Measurements from ENCODE around the gene MAPKAP1. TPM values are rescaled to one million over a fixed set of nuclear protein-coding genes. Genes with fewer than 3 reads are reported as not detected.

Gene MAPKAP1
- total RNA-seq, 1 donor from 2014 or later, result 80.0 TPM

DNA sequence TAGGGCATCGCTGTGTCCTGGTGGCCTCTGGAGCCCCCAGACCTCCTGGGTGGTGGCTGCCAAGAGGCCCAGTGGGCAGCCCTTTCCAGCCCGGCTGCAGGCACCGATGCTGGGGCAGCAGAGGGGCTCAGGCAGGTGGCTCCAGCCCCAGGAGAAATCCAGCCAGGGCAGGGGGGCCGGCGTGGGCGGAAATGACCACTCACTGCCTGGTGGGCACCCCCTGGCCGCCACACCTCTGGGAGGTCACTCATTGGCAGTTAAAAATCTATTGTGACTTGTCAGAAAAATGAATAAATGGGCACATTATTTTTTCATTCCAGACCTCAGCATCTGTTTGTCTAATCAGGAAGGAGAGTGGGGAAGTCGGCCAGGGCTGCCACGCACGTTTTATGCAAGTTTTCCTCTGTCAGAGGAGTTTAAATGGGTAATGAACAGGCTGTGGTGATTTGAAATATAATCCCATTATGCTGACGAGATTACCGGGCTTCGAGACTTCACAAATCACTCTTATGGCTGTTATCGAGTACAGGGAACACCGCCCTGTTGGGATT is 273.5 kb downstream of the MAPKAP1 start:
- no peak for DNase-seq (ENCODE audit: low spot score)

DNA sequence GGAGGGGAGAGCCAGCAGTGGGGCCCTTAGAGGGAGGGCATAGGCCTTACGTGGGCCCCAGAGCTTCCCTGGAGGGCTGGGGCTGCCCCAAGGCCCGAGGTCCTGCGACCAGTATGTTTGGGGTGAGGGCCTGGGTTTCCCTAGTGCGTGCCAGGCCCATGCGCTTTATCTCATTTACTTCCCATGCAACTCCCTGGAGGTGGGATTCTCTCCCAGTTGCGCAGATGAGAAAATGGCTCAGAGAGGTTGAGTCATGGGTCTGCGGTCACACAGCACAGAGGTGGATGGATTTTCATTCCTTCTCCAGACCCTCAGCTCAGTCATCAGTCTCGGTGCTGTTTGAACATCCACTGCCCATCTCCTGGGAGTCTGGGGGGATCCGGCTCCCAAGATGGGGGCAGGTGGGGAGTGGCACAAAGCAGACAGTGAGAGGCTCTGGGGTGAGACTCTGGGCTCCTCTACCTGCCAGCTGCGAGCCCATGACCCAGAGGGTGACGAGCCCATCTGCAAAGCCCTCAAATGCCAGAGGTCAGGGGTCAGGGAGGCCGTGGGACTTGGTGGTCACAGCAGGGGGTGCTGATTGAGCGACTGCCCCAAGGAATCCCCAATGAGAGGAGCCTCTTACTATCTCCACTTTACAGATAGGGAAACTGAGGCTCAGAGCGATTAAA is 274.2 kb downstream of the MAPKAP1 start:
- no peak for DNase-seq (ENCODE audit: low spot score)

DNA sequence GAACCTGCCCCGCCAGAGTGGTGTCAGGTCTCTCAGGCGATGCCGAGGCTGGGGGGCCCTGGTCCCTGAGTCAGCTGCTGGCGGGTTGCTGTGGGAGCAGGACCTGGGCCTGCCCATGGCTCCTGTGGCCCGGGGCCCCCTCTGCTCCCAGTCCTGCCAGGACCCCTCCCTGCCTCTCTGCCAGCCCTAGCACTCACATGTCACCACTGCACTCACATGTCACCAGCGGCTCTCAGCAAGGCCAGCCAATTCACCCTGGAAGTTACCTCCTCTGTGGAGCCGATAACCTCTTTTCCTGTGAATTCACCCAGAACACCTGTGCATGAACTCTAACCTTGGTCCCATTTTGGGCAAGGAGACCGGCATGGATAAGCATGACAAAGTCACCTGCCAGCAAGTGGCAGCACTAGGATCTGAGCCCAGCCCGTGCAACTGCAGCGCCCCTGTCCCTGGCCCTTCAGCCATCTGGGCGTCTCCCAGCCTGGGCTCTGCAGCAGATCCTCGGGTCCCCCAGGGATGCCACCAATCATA is 275.2 kb downstream of the MAPKAP1 start:
- DNase-seq (ENCODE audit: low spot score), result no peak

DNA sequence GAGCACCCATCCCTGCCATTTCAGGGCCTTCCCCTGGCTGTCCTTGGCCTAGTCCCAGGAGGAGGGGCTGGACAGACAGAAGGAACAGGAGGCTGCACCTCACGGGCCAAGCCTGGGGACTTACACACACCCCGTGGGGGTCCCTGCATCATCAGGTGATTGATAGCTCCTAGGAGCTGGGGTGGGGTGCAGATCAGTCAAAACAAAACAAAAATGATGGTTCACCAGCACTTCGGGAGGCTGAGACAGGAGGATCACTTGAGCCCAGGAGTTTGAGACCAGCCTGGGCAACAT is 276.0 kb downstream of the MAPKAP1 start:
- DNase-seq (ENCODE audit: low spot score), result no peak

DNA sequence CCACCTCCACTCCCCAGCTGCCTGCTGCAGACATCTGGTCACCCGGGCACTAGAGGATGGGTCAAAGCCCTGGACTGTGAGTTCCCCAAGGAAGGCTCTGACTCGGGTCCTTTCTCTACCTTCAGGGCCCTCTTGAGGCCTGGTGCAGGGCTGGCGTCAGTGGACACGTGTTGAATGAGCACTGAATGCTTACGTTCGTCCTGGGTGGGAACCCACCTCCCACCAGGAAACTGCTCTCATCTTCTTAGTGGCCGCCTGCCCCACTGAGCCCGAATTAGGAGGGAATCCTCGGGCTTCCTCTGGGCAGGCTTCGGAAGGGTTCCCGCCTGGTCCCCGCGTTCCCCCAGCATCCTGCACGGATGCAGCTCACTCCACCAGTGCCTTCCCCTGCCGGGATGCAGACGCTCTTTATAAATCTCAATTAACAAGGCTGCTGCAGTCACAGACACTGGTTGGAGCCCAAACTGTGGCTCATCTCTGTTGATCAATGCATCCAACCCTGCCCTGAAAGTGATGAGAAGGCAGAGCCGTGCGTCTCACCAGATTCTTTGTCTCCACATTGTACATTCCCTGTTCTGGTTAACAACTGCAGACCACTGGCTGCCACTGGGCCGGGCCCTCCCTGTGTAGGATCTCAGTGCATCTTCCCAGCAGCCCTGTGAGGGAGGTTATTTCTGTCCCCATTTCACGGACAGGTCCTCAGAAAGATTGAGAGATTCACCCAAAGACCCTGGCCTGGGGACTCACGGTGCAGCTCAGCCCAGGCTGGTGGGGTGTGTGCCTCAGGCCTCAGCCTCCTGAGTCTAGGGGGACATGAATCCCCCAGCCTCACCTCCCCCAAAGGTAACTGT is 276.6 kb downstream of the MAPKAP1 start:
- no peak for DNase-seq (ENCODE audit: low spot score)

DNA sequence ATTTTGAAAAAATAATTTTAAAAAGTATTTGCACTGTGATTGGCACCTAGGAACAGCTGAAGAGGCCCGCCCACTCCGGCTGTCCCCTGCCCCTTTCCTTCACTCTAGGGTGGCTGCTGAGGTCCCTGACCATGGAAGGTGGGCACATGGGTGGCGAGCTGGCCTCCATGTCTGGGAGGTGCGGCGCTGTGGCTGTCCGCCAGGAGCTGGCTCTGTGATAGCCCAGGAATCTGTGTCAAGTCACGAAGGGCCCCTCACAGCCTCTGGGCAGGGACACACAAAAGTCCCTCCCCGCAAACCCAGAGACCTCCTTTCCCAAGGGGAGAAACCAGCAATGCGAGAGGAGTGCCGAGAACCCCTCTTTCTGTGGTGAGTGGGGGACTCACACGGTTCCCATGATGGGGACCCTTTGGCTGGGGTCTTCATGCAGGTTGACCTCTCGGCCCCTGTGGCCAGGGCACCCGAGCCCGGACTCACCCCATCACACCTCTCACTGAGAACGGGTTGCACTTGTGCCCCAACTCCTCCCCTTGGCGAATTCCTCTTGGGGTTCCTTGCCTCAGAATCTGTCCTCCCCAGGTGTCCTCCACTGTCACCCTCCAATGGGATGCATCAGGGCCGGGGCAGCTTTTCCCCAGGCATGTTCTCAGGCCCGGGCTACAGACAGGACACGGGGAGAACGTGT is 277.4 kb downstream of the MAPKAP1 start:
- no peak for DNase-seq (ENCODE audit: low spot score)

DNA sequence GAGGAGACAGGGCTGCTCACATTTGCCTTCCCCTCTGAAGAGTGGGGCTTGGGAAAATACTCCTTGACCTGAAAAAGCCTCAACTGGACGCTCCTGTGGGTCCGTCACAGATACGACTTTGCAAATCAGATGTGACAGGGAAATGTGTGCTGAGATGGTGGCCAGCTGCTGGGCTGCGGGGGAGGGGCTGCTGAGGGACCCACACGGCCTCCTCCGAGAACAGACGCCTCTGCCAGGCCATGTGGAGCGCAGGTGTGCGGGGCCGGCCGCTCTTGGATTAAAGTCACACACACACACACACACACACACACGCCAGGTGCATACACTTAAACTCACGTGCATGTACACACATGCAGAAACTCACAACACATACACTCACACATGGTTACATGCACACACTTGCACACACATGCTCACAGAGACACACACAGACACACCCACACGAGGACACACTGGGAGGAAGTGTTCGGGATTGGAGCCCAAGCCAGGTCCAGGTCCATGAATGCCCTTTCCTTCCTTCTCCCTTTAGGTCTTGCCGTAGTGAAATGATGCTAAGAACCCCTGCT is 278.0 kb downstream of the MAPKAP1 start:
- DNase-seq (ENCODE audit: low spot score), result no peak

DNA sequence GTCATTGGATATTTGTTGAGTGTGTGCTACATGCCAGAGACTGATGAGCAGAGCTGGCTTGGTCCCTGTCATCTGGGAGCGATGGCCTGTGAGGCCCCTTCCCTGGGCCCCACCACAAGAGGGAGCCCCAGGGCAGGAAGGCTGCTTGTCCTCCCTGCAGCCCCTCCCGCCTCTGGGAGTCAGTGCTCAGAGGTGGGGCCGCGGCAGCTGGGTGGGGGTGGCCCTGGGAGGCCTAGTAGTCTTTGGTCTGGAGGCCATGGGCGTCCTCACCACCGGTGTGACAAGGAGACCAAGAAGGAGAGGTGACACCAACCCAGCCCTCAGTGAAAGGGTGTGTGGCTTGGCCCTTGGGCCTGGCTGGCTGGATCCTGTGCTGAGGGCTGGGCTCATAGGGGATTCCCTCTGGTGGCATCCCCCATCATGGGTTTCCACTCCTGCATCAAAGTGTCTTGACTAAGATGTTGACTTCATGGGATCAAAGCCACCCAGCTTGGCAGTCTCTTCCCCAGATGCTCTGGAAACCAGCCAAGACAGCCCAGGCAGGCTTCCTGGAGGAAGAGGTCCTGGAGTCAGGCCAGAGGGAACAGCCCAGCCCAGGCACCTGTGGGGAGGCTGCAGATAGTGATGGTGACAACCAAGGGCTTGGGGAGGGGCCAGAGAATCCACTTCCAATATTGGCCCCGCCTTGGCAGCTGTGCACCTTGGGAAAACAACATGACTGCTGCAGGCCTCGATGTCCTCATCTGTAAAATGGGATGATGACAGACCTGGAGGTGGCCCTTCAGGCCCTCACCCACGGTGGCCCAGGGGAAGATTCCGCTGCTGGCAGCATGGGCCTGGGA is 278.7 kb downstream of the MAPKAP1 start:
- no peak for DNase-seq (ENCODE audit: low spot score)

DNA sequence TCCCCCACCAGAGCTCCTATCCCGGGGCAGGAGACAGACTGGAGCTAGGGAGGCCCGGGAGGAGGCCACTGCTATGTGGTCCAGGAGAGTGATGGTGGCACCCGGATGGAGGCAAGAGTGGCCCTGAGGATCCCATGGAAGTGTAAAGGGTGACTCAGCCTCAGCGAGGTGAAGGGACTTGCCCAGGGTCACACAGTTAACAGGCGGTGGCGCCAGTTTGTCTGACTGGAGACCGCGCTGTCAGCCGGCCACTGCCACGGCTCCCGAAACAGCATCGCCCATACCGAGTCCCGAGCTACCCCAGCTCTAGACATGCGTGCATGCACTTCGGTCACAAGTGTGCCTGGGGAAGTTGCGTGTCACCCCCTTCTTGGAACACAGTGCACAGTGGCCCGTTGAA is 279.5 kb downstream of the MAPKAP1 start:
- DNase-seq (ENCODE audit: low spot score), result no peak

DNA sequence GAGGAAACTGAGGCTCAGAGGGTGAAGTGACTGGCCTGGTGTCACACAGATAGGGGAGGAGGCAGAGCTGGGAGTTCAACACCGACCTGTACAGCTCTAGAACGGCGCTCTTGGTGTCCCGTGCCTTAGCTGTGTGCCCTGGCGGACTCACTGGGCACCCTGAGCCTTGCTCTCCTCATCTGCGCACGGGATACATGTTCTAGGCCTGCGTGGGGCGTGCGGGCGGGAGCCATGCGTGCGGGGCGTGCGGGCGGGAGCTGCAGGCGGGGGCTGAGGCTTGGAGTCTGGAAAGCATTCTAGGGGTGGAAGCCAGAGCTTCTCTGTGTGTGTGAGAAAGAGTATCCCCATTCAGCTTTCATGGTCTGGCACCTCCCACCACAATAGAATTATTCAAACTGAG is 280.1 kb downstream of the MAPKAP1 start:
- DNase-seq (ENCODE audit: low spot score), result no peak

DNA sequence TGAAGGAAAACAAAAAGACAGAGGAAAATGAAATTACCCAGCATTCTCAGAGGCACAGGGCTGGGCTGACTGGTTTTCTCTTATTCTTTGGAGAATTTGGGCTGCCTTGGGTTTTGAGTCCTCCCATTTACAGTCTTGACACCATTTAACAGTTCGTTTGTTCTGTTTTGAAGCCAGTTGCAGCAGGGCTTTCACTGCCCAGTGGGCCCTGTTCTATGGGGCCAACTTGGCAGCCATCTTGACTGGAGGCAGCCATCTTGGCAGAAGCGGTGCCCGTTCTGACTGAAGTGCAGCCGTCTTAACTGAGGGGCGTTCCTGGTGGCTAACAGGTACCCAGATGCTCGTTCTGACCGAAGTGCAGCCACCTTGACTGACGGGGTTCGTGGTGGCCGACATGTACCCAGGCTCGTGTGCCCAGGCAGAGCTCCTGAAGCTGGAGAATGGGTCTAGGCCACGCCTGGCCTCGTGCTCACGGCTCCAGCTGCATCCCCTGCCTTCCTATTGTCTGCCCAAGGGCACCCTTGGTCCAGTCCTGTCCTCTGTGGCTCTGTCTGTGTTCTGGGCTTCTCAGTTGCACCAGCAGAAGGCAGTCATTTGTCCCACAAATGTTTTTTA is 281.0 kb downstream of the MAPKAP1 start:
- no peak for DNase-seq (ENCODE audit: low spot score)

DNA sequence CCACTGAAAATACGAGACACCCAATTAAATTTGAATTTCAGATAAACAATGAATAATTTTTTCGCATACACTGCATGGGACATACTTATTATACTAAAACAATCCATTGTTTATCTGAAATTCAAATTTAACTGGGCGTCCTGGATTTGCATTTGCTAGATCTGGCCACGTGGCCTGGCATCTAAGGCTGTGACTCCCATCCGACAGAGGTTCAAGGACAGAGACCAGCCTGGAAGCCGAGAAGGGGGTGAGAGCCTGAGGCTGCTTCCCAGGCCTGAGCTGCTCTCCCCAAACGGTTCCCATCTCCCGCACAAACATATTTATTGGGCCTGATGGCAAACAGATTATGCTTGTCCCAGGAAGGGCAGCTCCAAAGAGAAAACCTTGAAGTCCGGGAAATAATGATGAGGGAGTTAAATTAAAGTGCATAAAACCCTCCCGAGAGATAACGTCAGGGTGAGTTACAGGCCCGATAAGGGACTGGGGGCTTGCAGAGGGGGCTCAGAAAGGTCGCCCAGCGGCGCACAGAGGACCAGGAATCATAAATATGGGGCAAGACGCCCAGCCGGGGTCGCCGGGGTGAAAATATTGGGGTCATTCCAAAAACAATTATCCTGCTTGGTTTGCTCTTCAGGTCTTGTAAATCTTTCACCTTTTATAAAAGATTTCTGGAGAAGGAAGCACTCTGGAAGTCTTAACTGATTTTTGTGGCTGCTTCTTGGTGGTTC is 281.7 kb downstream of the MAPKAP1 start:
- no peak for DNase-seq (ENCODE audit: low spot score)

DNA sequence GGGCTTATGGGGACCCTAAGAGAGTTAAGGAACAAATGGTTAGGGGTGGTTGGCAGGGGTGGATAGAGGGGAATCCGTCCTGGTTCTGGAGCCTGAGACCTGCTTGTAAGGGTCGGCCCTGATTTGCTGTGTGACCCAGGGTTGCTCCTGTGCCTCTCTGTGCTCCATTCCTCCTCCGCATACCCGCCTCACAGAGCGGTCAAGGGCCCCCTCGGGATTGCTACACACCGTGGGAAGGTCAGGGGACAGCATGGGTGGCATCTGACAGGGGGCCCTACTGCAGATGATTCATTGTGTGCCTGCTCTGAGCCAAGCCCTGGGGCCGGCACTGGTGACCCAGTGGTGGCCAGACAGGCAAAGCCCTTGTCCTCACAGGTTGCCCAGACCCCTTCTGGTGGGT is 283.0 kb downstream of the MAPKAP1 start:
- no peak for DNase-seq (ENCODE audit: low spot score)

DNA sequence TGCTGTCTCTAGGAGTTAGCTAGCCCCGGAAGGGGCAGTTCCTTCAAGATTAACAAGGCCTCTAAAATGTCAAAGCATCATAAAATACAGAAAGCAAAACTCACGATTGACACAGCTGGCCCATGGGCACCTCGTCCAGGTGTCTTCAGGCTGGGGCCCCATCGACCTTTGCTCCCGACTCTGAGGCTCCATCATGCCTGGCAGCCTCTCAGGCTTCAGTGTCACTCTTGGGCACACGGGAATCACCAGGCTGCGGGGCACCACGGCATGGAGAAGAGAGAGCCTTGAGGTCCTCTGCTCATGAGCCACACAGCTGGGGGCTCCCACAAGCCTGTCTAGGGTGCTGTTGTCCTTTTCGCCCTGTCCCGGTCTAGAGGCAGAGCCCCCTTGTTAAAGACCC is 284.2 kb downstream of the MAPKAP1 start:
- DNase-seq (ENCODE audit: low spot score), result no peak

DNA sequence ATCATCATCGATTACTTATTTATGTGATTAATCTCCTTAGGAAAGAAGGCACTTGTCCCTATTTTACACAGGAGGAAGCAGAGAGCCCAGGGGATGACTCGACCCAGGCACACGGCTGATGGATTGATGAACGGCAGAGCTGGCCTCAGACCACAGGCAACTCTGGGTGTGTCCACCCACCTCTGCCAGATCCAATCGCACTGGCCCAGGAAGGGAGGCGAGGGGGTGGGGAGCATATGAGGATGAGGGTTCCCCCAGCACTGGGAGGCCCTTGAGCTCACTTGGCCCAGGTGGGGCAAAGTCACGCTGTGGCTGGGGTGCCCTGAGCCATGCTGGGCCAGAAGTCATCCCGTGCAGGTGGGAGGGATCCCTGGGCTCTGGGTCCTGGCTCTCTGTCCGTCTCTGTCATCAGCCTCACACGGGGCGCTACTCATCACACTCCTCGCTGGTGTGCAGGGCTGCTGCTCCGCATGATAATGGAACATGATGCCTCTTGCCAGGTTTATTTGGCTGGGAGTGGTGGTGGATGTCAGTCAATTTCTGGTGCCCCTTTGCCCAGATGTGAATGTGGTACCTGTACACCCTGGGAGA is 285.3 kb downstream of the MAPKAP1 start:
- no peak for DNase-seq (ENCODE audit: low spot score)

DNA sequence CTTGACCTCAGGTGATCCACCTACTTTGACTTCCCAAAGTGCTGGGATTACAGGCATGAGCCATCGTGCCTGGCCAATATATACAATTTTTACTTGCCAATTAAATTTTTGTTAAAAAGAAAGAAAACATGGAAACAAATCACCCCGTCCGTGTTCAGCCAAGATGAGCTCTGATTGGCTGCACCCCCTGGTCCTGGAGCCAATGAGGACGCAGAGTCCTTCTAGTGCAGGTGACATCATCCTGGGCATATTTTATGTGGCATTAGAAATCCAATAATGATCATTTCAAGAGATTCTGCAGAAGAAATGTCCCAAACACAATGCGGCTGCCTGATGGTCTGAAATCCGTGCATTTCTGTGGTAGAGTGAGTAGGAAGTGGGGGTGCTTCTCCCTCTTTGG is 285.8 kb downstream of the MAPKAP1 start:
- no peak for DNase-seq (ENCODE audit: low spot score)

DNA sequence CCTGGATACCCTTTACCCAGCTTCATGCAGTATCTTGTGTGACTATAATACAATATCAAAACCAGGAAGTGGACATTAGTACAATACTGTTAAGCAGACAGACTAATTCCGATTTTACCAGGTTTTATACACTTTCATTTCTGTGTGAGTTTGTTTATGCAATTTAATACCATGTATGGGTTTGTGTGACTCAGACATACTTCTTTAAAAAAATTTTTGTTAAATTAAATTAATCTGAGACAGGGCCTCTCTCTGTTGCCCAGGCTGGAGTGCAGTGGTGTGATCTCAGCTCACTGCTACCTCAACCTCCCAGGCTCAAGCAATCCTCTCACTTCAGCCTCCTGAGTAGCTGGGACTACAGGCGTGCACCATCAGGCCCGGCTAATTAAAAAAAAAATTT is 288.6 kb downstream of the MAPKAP1 start:
- no peak for DNase-seq (ENCODE audit: low spot score)

DNA sequence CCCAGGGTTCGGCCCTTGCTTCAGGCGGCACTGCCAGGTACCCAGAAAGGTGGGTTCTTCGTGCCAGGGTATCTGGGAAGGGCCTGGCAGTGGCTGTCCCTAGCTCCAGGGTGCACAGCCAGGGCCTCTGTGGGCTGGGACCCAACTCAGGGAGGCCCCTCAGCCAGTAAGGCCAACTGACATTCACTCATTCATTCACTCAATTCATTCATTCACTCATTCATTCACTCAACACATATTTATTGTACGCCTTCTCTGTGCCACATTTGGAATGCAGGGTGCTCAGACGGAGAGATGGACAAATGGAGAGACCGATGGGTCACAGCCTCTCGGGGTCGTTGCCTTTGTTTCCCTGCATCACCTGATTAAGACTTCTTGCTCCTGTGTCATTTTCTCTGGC is 290.5 kb downstream of the MAPKAP1 start:
- DNase-seq (ENCODE audit: low spot score), result no peak

DNA sequence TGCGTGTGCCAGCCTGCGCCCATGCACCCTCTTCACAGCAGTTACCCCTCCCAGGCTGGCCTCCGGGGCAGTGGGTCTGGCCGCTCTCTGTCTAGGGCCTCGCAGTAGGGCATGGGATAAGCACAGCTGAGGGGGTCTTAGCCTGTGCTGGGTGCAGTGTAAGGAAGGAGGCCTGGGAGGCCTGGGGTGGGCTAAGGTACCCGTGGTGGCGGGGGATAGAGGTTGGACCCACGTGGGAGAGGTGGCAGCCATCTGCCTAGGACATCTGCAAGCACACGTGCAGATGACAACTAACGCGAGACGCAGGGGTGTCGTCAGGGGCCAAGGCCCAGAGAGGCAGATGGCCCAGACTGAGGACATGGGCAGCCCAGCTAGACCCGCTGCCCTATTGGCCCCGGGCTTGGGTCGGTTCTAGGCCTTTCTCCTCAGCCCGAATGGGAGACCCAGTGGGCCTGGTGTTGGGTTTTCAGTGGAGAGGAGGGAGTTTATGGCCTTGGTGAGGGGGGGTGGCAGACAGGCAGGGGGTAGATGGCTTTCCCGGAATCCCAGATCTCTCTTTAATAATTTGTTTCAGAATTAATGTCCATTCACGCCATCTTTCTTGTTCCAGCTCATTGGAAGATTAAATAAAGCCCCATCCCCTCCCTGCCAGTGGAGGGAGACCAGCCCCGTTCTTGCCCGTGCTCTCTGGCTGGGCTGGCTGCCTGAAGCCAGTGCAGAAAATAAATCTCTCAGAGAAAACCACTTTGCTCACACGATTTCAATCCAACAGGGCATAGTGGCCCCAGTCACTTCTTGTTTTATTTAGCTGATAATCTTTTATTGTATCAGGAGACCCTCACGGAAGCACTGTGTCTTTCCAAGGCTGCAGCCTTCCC is 291.2 kb downstream of the MAPKAP1 start:
- DNase-seq (ENCODE audit: low spot score), result no peak
